VCaP (cell line): ENCODE data around the gene CHMP6.

Experiments
- H3K27ac ChIP-seq: fragments of 450-650 bp; 2 replicates; pipeline ENCODE4 v1.5.1; 2017
- CTCF ChIP-seq: fragments of 450-650 bp; conservative IDR thresholded peaks from 2 replicates; pipeline ENCODE4 v1.5.1; 2017; ENCODE audit warnings: mild to moderate bottlenecking, moderate library complexity

Gene CHMP6

DNA sequence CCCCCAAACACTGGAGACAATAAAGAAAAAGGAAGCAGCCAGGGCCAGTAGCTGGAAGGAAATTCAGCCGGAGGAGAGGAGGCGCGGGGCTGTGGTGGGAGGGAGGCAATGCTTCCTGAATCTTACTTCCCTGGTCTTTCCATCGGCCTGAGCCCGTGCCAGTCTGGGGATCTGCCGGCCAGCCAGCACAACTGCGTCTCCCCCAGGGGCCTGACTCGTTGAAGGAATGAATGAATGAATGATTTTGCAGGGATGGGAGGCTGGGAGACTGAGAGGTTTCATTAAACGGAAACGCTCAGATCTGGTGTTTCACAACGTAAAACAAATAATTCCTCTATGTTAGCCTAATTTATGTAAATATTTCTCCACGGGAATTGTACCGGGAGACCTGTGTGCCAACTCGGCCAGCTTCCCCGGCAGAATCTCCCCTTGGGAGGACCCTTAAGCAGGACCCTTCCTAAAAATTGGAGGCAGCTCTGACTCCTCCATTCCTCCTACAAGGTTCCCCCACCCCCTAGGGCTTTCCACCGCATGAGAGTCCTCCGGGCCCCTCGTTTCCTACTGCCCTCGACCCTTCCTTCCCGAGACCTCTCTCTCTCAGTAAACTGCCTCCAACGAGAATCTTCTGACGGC is 42.0 kb downstream of the CHMP6 start:
- no peak for TF ChIP-seq CTCF
- H3K27ac ChIP-seq: peak overlapping the region; percentile 95

GRCh38 chr17:81034168-81034777 is 42.6 kb downstream of the CHMP6 start:
- TF ChIP-seq CTCF: no peak; the same call in 1 of the 2 replicates
- H3K27ac ChIP-seq: peak overlapping the region; percentile 95

DNA sequence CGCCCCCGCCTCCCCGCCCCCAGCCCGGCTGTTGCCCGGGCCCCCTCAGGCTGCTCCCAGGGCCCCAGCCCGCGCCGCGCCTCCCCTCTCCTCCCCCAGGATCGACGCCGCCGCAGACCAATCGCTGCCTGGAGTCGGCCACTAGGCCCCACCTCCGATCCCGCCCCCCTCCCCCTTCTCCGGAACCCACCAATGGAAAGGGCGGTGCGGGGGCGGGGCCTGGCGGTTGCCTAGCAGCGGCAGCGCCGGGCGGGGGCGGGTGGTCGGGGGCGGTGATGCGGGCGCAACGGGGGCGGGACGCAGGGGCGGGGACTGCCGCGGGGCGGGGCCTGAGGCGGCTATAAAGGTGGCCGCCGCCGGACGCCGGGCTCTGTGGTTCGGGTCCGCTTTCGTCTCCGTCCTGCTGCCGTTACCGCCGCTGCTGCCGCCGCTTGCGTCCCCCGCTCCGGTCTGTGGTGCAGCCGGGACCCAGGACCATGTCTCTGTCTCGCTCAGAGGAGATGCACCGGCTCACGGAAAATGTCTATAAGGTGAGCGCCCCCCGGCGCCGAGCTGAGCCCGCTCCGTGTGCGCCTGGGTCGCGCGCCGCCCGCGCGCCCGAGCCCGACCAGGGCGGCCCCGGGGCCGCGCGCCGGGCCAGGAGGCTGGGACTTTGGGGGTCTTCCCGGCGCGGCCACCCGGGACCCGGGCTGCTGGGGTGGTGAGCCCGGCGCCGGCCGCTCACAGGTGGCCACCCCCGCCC is 43.3 kb downstream of the CHMP6 start, which contains the start of gene BAIAP2:
TSS of gene BAIAP2 (plus strand) at position 373 of the 742 bp plus-strand sequence. CDS start at position 477, 104 bp downstream.
- H3K27ac ChIP-seq: peak within 1 kb of the TSS; percentile 95
- TF ChIP-seq CTCF: no peak

GRCh38 chr17:81035521-81036196 is 44.0 kb downstream of the CHMP6 start:
- no peak for TF ChIP-seq CTCF
- H3K27ac ChIP-seq: peak overlapping the region; percentile 95

DNA sequence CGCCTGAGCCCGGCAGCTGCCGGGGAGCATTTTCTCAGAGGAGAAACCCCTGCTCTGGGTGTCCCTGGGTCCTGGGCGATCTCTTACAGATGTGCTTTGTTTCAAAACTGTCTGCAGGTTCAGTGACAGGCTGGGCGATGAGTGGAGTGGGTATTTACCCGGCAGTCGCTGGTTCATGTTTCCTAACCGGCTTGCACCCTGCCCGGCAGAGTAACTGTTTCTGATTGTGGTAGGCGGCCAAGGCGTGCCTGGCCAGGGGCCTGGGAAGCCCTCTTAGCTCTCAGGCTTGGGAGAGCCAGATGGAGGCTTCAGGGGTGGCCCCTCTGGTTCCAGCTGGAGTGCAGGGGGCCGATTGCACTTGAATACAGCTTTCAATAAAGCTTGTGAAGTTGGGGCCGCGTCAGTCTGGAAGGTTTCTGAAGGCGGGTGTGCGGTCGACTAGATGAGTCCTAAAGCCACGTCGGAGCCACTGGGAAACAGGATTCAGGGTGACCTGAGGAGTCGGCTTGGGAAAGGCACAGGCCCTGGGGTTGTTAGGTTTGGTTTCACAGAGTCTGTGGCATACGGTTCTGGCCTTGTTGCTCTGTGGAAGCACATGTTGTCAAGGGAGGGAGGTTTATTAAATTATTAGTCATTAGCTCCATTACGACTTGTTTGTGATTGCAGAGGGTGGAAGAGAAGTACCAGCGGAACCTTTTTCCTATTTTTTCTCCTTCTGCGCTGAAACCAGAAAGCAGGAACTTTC is 44.7 kb downstream of the CHMP6 start:
- TF ChIP-seq CTCF: no peak
- peak overlapping the region; percentile 95 for H3K27ac ChIP-seq

DNA sequence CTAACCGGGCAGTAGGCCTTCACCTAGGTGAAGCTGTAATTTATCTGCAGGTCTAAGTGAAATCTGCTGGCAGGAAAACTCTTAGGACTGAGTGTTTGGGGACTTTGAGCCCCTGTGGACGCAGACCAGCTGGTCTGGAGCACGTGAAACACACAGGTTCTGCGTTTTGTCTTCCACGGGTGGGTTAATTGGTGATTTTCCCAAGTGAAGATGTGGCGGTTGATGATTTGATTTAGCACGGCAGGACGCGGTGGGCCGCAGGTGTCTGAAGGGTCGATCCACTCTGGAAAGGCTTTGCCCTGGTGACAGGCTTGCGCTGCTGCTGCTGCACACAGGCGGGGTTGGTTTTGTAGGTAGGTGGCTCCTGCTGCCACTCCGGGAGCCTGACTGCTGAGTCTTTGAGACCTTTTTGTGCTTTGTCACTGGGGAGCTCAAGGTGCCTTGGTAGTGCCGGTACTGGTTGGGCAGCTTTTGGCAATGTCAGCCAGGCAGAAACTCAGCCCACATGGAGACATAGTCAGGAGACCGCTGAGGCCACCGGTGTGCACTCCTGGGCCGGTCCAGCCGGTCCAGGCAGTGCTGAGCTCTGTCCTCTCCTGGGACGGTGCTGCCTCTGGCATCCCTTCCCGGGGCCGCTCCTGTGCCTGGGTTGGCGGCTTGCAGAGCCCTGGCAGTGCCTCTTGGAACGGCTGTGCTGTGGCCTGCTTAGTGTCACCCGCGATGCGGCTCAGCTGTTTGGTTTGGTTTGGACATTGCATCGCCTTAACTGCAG is 45.6 kb downstream of the CHMP6 start:
- TF ChIP-seq CTCF: no peak
- H3K27ac ChIP-seq: peak overlapping the region; percentile 95
